ENCODE measurements around the gene PRLR. TPM values are rescaled to one million over a fixed set of nuclear protein-coding genes. Genes with fewer than 3 reads are reported as not detected.

Gene PRLR
- total and polyA plus RNA-seq, 2 experiments from 2014 or later: 0.31 to 2.2 TPM

DNA sequence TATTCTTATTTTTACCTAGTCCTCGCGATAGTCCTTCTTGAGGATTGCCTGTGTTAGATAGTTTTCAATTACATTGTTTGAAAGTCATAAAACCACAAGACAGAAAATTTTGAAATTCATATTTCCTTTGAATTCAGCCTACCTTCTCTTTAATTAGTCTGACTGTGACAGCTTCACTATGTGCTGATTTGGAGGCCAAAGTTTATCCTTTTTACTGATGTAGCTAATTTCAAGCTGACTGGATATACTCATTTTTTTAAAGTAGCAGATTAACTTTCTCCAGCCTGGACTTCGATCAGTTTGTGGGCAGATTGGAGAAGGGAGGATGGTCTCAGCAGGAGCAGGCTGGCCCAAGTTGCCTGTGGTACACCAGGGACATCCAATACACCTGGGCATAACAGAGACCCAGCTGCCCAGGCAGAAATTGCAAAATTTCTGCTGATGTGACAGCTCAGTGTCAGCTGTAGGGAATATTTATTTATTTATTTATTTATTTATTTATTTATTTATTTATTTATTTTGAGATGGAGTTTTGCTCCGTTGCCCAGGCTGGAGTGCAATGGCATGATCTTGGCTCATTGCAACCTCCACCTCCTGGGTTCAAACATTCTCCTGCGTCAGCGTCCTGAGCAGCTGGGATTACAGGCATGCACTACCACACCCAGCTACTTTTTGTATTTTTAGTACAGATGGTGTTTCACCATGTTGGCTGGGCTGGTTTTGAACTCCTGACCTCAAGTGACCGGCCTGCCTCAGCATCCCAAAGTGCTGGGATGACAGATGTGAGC is 206.7 kb downstream of the PRLR start:
- DNase-seq (ENCODE audit: low spot score): no peak
- Mint-ChIP-seq H3K27ac (no peak overlapping the region), H3K4me3 (no peak overlapping the region), H3K4me1 (no peaks in the 10 kb centered on the region), H3K36me3 (ENCODE audit: low read depth) (no peaks in the 10 kb centered on the region), H3K9me3 (no peaks in the 10 kb centered on the region), H3K27me3 (ENCODE audit: insufficient read depth, low read depth, poor library complexity) (no peaks in the 10 kb centered on the region)
- Histone ChIP-seq H2AFZ (no peak overlapping the region), H4K20me1 (replicated peaks; ENCODE audit: insufficient read depth) (no peaks in the 10 kb centered on the region), H3F3A (replicated peaks; ENCODE audit: low read depth) (no peaks in the 10 kb centered on the region), H3K4me1 (ENCODE audit: insufficient read depth) (no peaks in the 10 kb centered on the region), H3K27ac (ENCODE audit: low read depth) (no peak overlapping the region), H3K4me3 (no peak overlapping the region), H3K4me2 (no peak overlapping the region), H3K27me3 (ENCODE audit: insufficient read depth) (no peaks in the 10 kb centered on the region), H3K79me2 (replicated peaks; ENCODE audit: insufficient read depth) (no peaks in the 10 kb centered on the region), H3K9me2 (ENCODE audit: insufficient read depth) (no peaks in the 10 kb centered on the region), H3K36me3 (ENCODE audit: insufficient read depth) (no peaks in the 10 kb centered on the region)
- no peak for ATAC-seq
- no peak for TF ChIP-seq EZH2phosphoT487 (IDR thresholded peaks at IDR 0.05; ENCODE audit: unreplicated experiment)
- no peak for TF ChIP-seq ZNF114 (CRISPR knock-in tag; IDR thresholded peaks at IDR 0.05)
- no peak for TF ChIP-seq NANOG (IDR thresholded peaks at IDR 0.05; ENCODE audit: borderline replicate concordance)
- no peak for TF ChIP-seq STAT1 (IDR thresholded peaks at IDR 0.05; ENCODE audit: unreplicated experiment)
- TF ChIP-seq ZNF331 (CRISPR knock-in tag; IDR thresholded peaks at IDR 0.05; ENCODE audit: low read depth): no peak
- TF ChIP-seq, protein P1, sequence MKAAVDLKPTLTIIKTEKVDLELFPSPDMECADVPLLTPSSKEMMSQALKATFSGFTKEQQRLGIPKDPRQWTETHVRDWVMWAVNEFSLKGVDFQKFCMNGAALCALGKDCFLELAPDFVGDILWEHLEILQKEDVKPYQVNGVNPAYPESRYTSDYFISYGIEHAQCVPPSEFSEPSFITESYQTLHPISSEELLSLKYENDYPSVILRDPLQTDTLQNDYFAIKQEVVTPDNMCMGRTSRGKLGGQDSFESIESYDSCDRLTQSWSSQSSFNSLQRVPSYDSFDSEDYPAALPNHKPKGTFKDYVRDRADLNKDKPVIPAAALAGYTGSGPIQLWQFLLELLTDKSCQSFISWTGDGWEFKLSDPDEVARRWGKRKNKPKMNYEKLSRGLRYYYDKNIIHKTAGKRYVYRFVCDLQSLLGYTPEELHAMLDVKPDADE (IDR thresholded peaks at IDR 0.05): no peak

DNA sequence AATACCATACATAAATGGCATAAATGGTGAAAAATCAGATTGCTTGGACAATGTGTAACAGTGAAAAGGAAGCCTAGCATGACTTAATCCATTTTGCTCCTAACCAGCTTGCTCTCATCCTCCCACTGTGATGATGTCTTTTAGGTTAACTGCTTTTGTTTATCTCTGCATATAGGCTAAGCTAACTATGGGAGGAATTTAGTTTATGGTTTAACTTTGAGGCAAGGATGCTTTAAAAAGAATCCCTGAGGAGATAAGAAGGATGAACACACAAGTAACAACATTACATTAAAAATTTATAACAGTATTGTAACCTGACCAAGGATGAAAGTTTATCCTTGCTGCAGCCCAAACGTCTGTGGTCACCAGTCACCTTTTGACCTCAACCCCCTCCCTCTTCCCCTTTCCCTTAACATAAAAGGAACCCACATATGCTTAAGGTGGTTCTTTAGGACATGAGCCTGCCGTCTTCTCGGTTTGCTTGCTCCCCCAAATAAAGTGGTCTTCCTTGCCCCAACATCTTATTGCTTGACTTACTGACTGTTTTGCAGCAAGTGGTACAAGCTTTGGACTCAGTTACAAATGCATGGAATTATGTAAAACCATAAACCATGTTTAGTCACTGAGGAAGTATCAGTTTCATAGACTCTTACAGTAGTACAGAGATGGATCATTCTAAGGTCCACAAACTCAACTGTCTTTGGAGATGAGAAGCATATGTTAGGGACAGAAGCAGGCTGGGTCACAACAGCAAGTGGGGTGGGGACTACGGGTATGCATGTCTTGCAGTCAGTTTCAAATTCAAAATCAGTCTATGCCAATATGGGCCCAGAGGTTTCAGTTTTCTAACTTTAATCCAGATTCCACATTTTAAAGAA is 213.9 kb downstream of the PRLR start:
- Histone ChIP-seq H3K36me3 (ENCODE audit: insufficient read depth) (no peaks in the 10 kb centered on the region), H4K20me1 (replicated peaks; ENCODE audit: insufficient read depth) (no peaks in the 10 kb centered on the region), H3F3A (replicated peaks; ENCODE audit: low read depth) (no peaks in the 10 kb centered on the region), H3K27ac (ENCODE audit: low read depth) (no peak overlapping the region), H3K4me1 (ENCODE audit: insufficient read depth) (no peaks in the 10 kb centered on the region), H3K27me3 (ENCODE audit: insufficient read depth) (no peaks in the 10 kb centered on the region), H3K4me2 (no peak overlapping the region), H2AFZ (no peak overlapping the region), H3K79me2 (replicated peaks; ENCODE audit: insufficient read depth) (no peaks in the 10 kb centered on the region), H3K9me2 (ENCODE audit: insufficient read depth) (0 out of 2 replicates have a peak, but pooled peaks cover 7% of the 10 kb centered on the region), H3K4me3 (no peak overlapping the region)
- Mint-ChIP-seq H3K9me3 (no peaks in the 10 kb centered on the region), H3K27ac (no peak overlapping the region), H3K27me3 (ENCODE audit: insufficient read depth, low read depth, poor library complexity) (peaks cover 4% of the 10 kb centered on the region), H3K4me3 (no peak overlapping the region), H3K36me3 (ENCODE audit: low read depth) (no peaks in the 10 kb centered on the region), H3K4me1 (no peaks in the 10 kb centered on the region)
- DNase-seq (ENCODE audit: low spot score) (no peak), ATAC-seq (no peak)
- TF ChIP-seq EZH2 (IDR thresholded peaks at IDR 0.05; ENCODE audit: low read depth, unreplicated experiment) (no peak), CREB1 (CRISPR knock-in tag; IDR thresholded peaks at IDR 0.05; ENCODE audit: low read depth) (no peak), JUNB (IDR thresholded peaks at IDR 0.05; ENCODE audit: unreplicated experiment) (no peak), STAT1 (IDR thresholded peaks at IDR 0.05; ENCODE audit: unreplicated experiment) (no peak), NANOG (IDR thresholded peaks at IDR 0.05; ENCODE audit: borderline replicate concordance) (no peak), ZNF331 (CRISPR knock-in tag; IDR thresholded peaks at IDR 0.05; ENCODE audit: low read depth) (no peak)
- TF ChIP-seq, protein P2, sequence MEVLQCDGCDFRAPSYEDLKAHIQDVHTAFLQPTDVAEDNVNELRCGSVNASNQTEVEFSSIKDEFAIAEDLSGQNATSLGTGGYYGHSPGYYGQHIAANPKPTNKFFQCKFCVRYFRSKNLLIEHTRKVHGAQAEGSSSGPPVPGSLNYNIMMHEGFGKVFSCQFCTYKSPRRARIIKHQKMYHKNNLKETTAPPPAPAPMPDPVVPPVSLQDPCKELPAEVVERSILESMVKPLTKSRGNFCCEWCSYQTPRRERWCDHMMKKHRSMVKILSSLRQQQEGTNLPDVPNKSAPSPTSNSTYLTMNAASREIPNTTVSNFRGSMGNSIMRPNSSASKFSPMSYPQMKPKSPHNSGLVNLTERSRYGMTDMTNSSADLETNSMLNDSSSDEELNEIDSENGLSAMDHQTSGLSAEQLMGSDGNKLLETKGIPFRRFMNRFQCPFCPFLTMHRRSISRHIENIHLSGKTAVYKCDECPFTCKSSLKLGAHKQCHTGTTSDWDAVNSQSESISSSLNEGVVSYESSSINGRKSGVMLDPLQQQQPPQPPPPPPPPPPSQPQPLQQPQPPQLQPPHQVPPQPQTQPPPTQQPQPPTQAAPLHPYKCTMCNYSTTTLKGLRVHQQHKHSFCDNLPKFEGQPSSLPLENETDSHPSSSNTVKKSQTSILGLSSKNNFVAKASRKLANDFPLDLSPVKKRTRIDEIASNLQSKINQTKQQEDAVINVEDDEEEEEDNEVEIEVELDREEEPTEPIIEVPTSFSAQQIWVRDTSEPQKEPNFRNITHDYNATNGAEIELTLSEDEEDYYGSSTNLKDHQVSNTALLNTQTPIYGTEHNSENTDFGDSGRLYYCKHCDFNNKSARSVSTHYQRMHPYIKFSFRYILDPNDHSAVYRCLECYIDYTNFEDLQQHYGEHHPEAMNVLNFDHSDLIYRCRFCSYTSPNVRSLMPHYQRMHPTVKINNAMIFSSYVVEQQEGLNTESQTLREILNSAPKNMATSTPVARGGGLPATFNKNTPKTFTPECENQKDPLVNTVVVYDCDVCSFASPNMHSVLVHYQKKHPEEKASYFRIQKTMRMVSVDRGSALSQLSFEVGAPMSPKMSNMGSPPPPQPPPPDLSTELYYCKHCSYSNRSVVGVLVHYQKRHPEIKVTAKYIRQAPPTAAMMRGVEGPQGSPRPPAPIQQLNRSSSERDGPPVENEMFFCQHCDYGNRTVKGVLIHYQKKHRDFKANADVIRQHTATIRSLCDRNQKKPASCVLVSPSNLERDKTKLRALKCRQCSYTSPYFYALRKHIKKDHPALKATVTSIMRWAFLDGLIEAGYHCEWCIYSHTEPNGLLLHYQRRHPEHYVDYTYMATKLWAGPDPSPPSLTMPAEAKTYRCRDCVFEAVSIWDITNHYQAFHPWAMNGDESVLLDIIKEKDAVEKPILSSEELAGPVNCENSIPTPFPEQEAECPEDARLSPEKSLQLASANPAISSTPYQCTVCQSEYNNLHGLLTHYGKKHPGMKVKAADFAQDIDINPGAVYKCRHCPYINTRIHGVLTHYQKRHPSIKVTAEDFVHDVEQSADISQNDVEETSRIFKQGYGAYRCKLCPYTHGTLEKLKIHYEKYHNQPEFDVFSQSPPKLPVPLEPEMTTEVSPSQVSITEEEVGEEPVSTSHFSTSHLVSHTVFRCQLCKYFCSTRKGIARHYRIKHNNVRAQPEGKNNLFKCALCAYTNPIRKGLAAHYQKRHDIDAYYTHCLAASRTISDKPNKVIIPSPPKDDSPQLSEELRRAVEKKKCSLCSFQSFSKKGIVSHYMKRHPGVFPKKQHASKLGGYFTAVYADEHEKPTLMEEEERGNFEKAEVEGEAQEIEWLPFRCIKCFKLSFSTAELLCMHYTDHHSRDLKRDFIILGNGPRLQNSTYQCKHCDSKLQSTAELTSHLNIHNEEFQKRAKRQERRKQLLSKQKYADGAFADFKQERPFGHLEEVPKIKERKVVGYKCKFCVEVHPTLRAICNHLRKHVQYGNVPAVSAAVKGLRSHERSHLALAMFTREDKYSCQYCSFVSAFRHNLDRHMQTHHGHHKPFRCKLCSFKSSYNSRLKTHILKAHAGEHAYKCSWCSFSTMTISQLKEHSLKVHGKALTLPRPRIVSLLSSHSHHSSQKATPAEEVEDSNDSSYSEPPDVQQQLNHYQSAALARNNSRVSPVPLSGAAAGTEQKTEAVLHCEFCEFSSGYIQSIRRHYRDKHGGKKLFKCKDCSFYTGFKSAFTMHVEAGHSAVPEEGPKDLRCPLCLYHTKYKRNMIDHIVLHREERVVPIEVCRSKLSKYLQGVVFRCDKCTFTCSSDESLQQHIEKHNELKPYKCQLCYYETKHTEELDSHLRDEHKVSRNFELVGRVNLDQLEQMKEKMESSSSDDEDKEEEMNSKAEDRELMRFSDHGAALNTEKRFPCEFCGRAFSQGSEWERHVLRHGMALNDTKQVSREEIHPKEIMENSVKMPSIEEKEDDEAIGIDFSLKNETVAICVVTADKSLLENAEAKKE (CRISPR knock-in tag; IDR thresholded peaks at IDR 0.05): no peak
